ENCODE data around the gene ARL3.

The ARL3 gene

GRCh38 chr10:102735065-102735562 is 20.9 kb upstream of the ARL3 start:
- DNase-seq (ENCODE audit: low spot score): no peak
- H3K4me2 ChIP-seq (ENCODE audit: insufficient read depth, low read length, poor library complexity, severe bottlenecking): no peak overlapping the region
- no peak overlapping the region for H2BK15ac ChIP-seq (ENCODE audit: low read length)
- peaks cover 0 to 4% of the 10 kb centered on the region in 2 donors for H3K4me1 ChIP-seq (ENCODE audit: control insufficient read depth in 2 of 2, insufficient read depth in 1 of 2, low read depth in 1 of 2, low read length in 2 of 2)
- H3K36me3 ChIP-seq (replicated peaks in 1 of 2; ENCODE audit: control insufficient read depth in 2 of 2, insufficient read depth in 2 of 2, low read length in 2 of 2): peaks cover 40 to 75% of the 10 kb centered on the region in 2 donors
- H3K79me1 ChIP-seq (ENCODE audit: low read depth, low read length): no peaks in the 10 kb centered on the region
- H3K18ac ChIP-seq (ENCODE audit: low read length): no peak overlapping the region
- no peak overlapping the region for H2BK12ac ChIP-seq (ENCODE audit: low read length)
- no peak overlapping the region for H3K27ac ChIP-seq (replicated peaks; ENCODE audit: low read length)
- H2BK5ac ChIP-seq (ENCODE audit: low read length): no peak overlapping the region
- no peak overlapping the region for H3K23ac ChIP-seq (ENCODE audit: low read depth, low read length, poor library complexity)
- no peak overlapping the region for H2BK120ac ChIP-seq (ENCODE audit: low read depth, low read length)
- H2AK5ac ChIP-seq (ENCODE audit: low read depth, low read length): no peak overlapping the region
- H2AFZ ChIP-seq (ENCODE audit: low read length): no peak overlapping the region
- H3K4ac ChIP-seq (ENCODE audit: low read length): no peak overlapping the region
- no peak overlapping the region for H3K9ac ChIP-seq (ENCODE audit: low read depth, low read length, poor library complexity)
- H4K8ac ChIP-seq (ENCODE audit: low read depth, low read length): no peak overlapping the region
- H4K91ac ChIP-seq (ENCODE audit: low read depth, low read length, poor library complexity): no peak overlapping the region
- H3K4me3 ChIP-seq (ENCODE audit: low read length in 2 of 2): no peak overlapping the region
- H3K9me3 ChIP-seq (replicated peaks in 1 of 2; ENCODE audit: control insufficient read depth in 2 of 2, insufficient read depth in 1 of 2, low read depth in 1 of 2, low read length in 2 of 2): peaks cover 0 to 2% of the 10 kb centered on the region in 2 donors
- WGBS, 2 donors (ENCODE audit: extremely low coverage in 2 of 2, insufficient read length in 2 of 2, insufficient replicate concordance in 1 of 2): no CpG with 5 or more reads among the region's 9 CpGs
- no peak overlapping the region for H3K14ac ChIP-seq (ENCODE audit: low read length)
- no peaks in the 10 kb centered on the region for H3K27me3 ChIP-seq (ENCODE audit: control insufficient read depth in 3 of 3, insufficient read depth in 3 of 3, low read depth in 1 of 3, low read length in 3 of 3)

GRCh38 chr10:102732661-102733060 is 18.5 kb upstream of the ARL3 start:
- H2BK15ac ChIP-seq (ENCODE audit: low read length): no peak overlapping the region
- H3K23ac ChIP-seq (ENCODE audit: low read depth, low read length, poor library complexity): no peak overlapping the region
- H2BK5ac ChIP-seq (ENCODE audit: low read length): no peak overlapping the region
- DNase-seq (ENCODE audit: low spot score): no peak
- no peak overlapping the region for H3K18ac ChIP-seq (ENCODE audit: low read length)
- H3K27ac ChIP-seq (replicated peaks; ENCODE audit: low read length): no peak overlapping the region
- H3K9me3 ChIP-seq (replicated peaks in 1 of 2; ENCODE audit: control insufficient read depth in 2 of 2, insufficient read depth in 1 of 2, low read depth in 1 of 2, low read length in 2 of 2): peaks cover 0 to under 1% of the 10 kb centered on the region in 2 donors
- no peak overlapping the region for H2AFZ ChIP-seq (ENCODE audit: low read length)
- H3K14ac ChIP-seq (ENCODE audit: low read length): no peak overlapping the region
- H3K4me1 ChIP-seq (ENCODE audit: control insufficient read depth in 2 of 2, insufficient read depth in 1 of 2, low read depth in 1 of 2, low read length in 2 of 2): peaks cover 0 to 4% of the 10 kb centered on the region in 2 donors
- H3K36me3 ChIP-seq (replicated peaks in 1 of 2; ENCODE audit: control insufficient read depth in 2 of 2, insufficient read depth in 2 of 2, low read length in 2 of 2): peaks cover 46 to 82% of the 10 kb centered on the region in 2 donors
- no peak overlapping the region for H2BK12ac ChIP-seq (ENCODE audit: low read length)
- H4K91ac ChIP-seq (ENCODE audit: low read depth, low read length, poor library complexity): no peak overlapping the region
- no peaks in the 10 kb centered on the region for H3K27me3 ChIP-seq (ENCODE audit: control insufficient read depth in 3 of 3, insufficient read depth in 3 of 3, low read depth in 1 of 3, low read length in 3 of 3)
- H4K8ac ChIP-seq (ENCODE audit: low read depth, low read length): no peak overlapping the region
- H3K4me2 ChIP-seq (ENCODE audit: insufficient read depth, low read length, poor library complexity, severe bottlenecking): no peak overlapping the region
- no peak overlapping the region for H3K4me3 ChIP-seq (ENCODE audit: low read length in 2 of 2)
- H3K79me1 ChIP-seq (ENCODE audit: low read depth, low read length): no peaks in the 10 kb centered on the region
- H2AK5ac ChIP-seq (ENCODE audit: low read depth, low read length): no peak overlapping the region
- no peak overlapping the region for H3K4ac ChIP-seq (ENCODE audit: low read length)
- no peak overlapping the region for H3K9ac ChIP-seq (ENCODE audit: low read depth, low read length, poor library complexity)
- WGBS, 2 donors (ENCODE audit: extremely low coverage in 2 of 2, insufficient read length in 2 of 2, insufficient replicate concordance in 1 of 2): no CpG with 5 or more reads among the region's 1 CpG
- no peak overlapping the region for H2BK120ac ChIP-seq (ENCODE audit: low read depth, low read length)

GRCh38 chr10:102731222-102731800 is 17.1 kb upstream of the ARL3 start:
- no peak overlapping the region for H3K23ac ChIP-seq (ENCODE audit: low read depth, low read length, poor library complexity)
- H4K91ac ChIP-seq (ENCODE audit: low read depth, low read length, poor library complexity): no peak overlapping the region
- H2BK120ac ChIP-seq (ENCODE audit: low read depth, low read length): no peak overlapping the region
- H4K8ac ChIP-seq (ENCODE audit: low read depth, low read length): no peak overlapping the region
- H3K4me3 ChIP-seq (ENCODE audit: low read length in 2 of 2): no peak overlapping the region
- H2AFZ ChIP-seq (ENCODE audit: low read length): no peak overlapping the region
- DNase-seq (ENCODE audit: low spot score): no peak
- no peak overlapping the region for H2AK5ac ChIP-seq (ENCODE audit: low read depth, low read length)
- no peak overlapping the region for H2BK15ac ChIP-seq (ENCODE audit: low read length)
- no peak overlapping the region for H3K9ac ChIP-seq (ENCODE audit: low read depth, low read length, poor library complexity)
- no peak overlapping the region for H2BK12ac ChIP-seq (ENCODE audit: low read length)
- H3K79me1 ChIP-seq (ENCODE audit: low read depth, low read length): peaks cover under 1% of the 10 kb centered on the region
- H3K27me3 ChIP-seq (ENCODE audit: control insufficient read depth in 3 of 3, insufficient read depth in 3 of 3, low read depth in 1 of 3, low read length in 3 of 3): no peaks in the 10 kb centered on the region
- H3K4ac ChIP-seq (ENCODE audit: low read length): no peak overlapping the region
- no peak overlapping the region for H3K14ac ChIP-seq (ENCODE audit: low read length)
- WGBS, 2 donors (ENCODE audit: extremely low coverage in 2 of 2, insufficient read length in 2 of 2, insufficient replicate concordance in 1 of 2): no CpG with 5 or more reads among the region's 5 CpGs
- peaks cover 52 to 88% of the 10 kb centered on the region in 2 donors for H3K36me3 ChIP-seq (replicated peaks in 1 of 2; ENCODE audit: control insufficient read depth in 2 of 2, insufficient read depth in 2 of 2, low read length in 2 of 2)
- H3K18ac ChIP-seq (ENCODE audit: low read length): no peak overlapping the region
- H3K4me2 ChIP-seq (ENCODE audit: insufficient read depth, low read length, poor library complexity, severe bottlenecking): no peak overlapping the region
- no peak overlapping the region for H3K27ac ChIP-seq (replicated peaks; ENCODE audit: low read length)
- peak overlapping the region; percentile 6 for H2BK5ac ChIP-seq (ENCODE audit: low read length)
- H3K4me1 ChIP-seq (ENCODE audit: control insufficient read depth in 2 of 2, insufficient read depth in 1 of 2, low read depth in 1 of 2, low read length in 2 of 2): peaks cover 0 to 4% of the 10 kb centered on the region in 2 donors
- H3K9me3 ChIP-seq (replicated peaks in 1 of 2; ENCODE audit: control insufficient read depth in 2 of 2, insufficient read depth in 1 of 2, low read depth in 1 of 2, low read length in 2 of 2): no peaks in the 10 kb centered on the region

DNA sequence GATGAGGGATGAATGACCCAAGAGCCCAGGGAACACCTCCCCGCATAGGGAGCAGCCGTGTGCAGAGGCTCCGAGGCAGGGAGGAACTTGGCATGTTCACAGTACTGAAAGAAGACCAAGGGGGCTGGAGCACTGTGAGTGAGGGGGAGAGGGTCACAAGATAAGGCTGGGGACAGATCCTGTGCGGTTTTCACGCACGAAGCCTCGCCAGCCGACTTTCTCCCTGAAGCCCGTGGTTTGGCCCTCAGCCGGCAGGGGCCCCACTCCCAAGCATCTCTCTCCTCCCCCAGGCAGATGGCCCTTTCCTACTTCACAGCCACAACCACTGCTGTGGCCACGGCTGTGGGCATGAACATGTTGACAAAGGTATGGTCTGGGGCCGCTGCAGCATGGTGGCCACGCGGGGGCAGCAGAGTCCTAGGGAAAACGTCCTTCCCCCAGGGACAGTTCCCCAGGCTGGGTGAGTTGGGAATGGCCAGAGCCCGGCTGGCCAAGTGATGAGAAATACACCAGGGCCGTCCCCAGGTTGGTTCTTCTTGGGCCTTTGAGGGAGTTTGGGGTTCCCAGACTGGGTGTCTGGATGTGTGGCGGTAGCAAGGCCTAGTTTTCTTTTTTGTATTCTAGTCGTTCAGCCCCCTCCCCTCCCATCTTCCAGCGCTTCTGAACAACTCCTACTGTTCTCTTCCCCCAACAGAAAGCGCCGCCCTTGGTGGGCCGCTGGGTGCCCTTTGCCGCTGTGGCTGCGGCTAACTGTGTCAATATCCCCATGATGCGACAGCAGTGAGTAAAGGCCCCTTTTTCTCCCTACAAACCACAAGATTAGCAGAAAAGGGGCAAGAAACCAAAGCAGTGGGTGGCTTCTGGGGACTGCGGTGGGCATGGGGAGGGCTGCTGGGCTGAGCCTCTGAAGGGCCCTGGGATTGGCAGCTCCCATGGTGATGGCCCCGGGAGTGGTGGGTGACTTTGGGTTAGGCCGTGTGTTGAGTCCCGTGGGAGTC is 15.1 kb upstream of the ARL3 start:
- DNase-seq (ENCODE audit: low spot score): peak; percentile 73
- WGBS, 2 donors (ENCODE audit: extremely low coverage in 2 of 2, insufficient read length in 2 of 2, insufficient replicate concordance in 1 of 2): no CpG with 5 or more reads among the region's 30 CpGs
- H3K79me1 ChIP-seq (ENCODE audit: low read depth, low read length): peaks cover 2% of the 10 kb centered on the region
- no peak overlapping the region for H3K14ac ChIP-seq (ENCODE audit: low read length)
- H3K4ac ChIP-seq (ENCODE audit: low read length): no peak overlapping the region
- H3K9me3 ChIP-seq (replicated peaks in 1 of 2; ENCODE audit: control insufficient read depth in 2 of 2, insufficient read depth in 1 of 2, low read depth in 1 of 2, low read length in 2 of 2): no peaks in the 10 kb centered on the region
- no peaks in the 10 kb centered on the region for H3K4me1 ChIP-seq (ENCODE audit: control insufficient read depth in 2 of 2, insufficient read depth in 1 of 2, low read depth in 1 of 2, low read length in 2 of 2)
- no peak overlapping the region for H2BK5ac ChIP-seq (ENCODE audit: low read length)
- H3K9ac ChIP-seq (ENCODE audit: low read depth, low read length, poor library complexity): peak overlapping the region; percentile 65
- H4K8ac ChIP-seq (ENCODE audit: low read depth, low read length): no peak overlapping the region
- H3K18ac ChIP-seq (ENCODE audit: low read length): no peak overlapping the region
- peak overlapping the region; percentile 5 for H2BK15ac ChIP-seq (ENCODE audit: low read length)
- H2BK120ac ChIP-seq (ENCODE audit: low read depth, low read length): no peak overlapping the region
- no peak overlapping the region for H3K4me2 ChIP-seq (ENCODE audit: insufficient read depth, low read length, poor library complexity, severe bottlenecking)
- peaks cover 46 to 88% of the 10 kb centered on the region in 2 donors for H3K36me3 ChIP-seq (replicated peaks in 1 of 2; ENCODE audit: control insufficient read depth in 2 of 2, insufficient read depth in 2 of 2, low read length in 2 of 2)
- H2AK5ac ChIP-seq (ENCODE audit: low read depth, low read length): peak overlapping the region; percentile 76
- H3K23ac ChIP-seq (ENCODE audit: low read depth, low read length, poor library complexity): no peak overlapping the region
- H4K91ac ChIP-seq (ENCODE audit: low read depth, low read length, poor library complexity): no peak overlapping the region
- H3K4me3 ChIP-seq (ENCODE audit: low read length in 2 of 2): no peak overlapping the region
- H3K27me3 ChIP-seq (ENCODE audit: control insufficient read depth in 3 of 3, insufficient read depth in 3 of 3, low read depth in 1 of 3, low read length in 3 of 3): no peaks in the 10 kb centered on the region
- H3K27ac ChIP-seq (replicated peaks; ENCODE audit: low read length): peak overlapping the region; percentile 15
- H2AFZ ChIP-seq (ENCODE audit: low read length): no peak overlapping the region
- no peak overlapping the region for H2BK12ac ChIP-seq (ENCODE audit: low read length)
